Activated CD8-positive, alpha-beta memory T cell treated with anti-CD3 and anti-CD28 coated beads, Interleukin-2, amount 10 ng/mL, durations not matched to agents 7 days and 5 days (primary cell): ENCODE measurements around the gene MTG2. TPM values are rescaled to one million over a fixed set of nuclear protein-coding genes. Genes with fewer than 3 reads are reported as not detected.

ENCODE experiments used
- ATAC-seq: fragments of 150-1000 bp; cut with Tn5 transposase; one replicate; pipeline ENCODE4 v1.10.0; 2021; ENCODE audit warnings: moderate library complexity
- CTCF ChIA-PET: fragments of 350-600 bp; sonication (Branson Sonifier 250); formaldehyde crosslinking; loops from one replicate; lab custom pipeline; 2021; ENCODE audit warnings: antibody characterized with exemption; lab: Charles Lee
- DNase-seq: peaks from one replicate; pipeline ENCODE4 v3.0.0-alpha.2; 2020
- H3K27ac Mint-ChIP-seq: one replicate; pipeline ENCODE4 v1.8.0; 2021; ENCODE audit warnings: mild to moderate bottlenecking, mixed read lengths
- H3K27me3 Mint-ChIP-seq: one replicate; pipeline ENCODE4 v1.8.0; 2021; ENCODE audit warnings: mixed read lengths
- H3K36me3 Mint-ChIP-seq: one replicate; pipeline ENCODE4 v1.8.0; 2021; ENCODE audit warnings: mild to moderate bottlenecking, mixed read lengths
- H3K4me1 Mint-ChIP-seq: one replicate; pipeline ENCODE4 v1.8.0; 2021; ENCODE audit warnings: mixed read lengths
- H3K4me3 Mint-ChIP-seq: one replicate; pipeline ENCODE4 v1.8.0; 2021; ENCODE audit warnings: mild to moderate bottlenecking, moderate library complexity, mixed read lengths
- H3K9me3 Mint-ChIP-seq: one replicate; pipeline ENCODE4 v1.8.0; 2022; ENCODE audit warnings: low read depth, mixed read lengths
- total RNA-seq, 2 experiments: library from RNA; stranded (reverse); gene quantifications; one replicate each; pipeline ENCODE4 v1.2.3, GENCODE V29; 2021

MTG2 gene
- total RNA-seq, 2 experiments from 2014 or later = 34.0 to 40.1 TPM

DNA sequence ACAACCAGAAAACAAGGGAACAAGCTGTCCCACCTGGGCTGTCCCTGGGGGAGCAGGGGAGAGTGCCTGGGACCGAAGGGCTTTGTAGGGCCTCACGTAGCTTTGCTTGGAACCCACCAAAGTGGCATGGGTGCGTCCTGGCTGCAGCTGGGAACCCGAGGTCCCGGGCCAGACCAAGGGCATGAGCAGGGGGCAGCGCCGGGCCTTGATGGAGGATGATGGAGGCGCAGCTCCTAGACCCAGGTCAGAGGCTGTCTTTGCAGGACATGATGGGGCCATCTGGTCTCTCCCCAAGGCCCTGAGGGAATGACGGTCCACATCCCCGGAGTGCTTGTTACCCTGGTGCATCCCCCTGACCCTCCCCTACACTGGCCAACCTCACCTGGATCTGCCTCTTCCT lies 47.9 kb downstream of the MTG2 start:
- H3K9me3 Mint-ChIP-seq = no peaks in the 10 kb centered on the region
- no peak overlapping the region for H3K27ac Mint-ChIP-seq
- H3K36me3 Mint-ChIP-seq = no peaks in the 10 kb centered on the region
- CTCF ChIA-PET = no interaction called here
- ATAC-seq (no peak), DNase-seq (no peak)
- H3K4me1 Mint-ChIP-seq = no peaks in the 10 kb centered on the region
- no peak overlapping the region for H3K4me3 Mint-ChIP-seq
- H3K27me3 Mint-ChIP-seq = no peaks in the 10 kb centered on the region

DNA sequence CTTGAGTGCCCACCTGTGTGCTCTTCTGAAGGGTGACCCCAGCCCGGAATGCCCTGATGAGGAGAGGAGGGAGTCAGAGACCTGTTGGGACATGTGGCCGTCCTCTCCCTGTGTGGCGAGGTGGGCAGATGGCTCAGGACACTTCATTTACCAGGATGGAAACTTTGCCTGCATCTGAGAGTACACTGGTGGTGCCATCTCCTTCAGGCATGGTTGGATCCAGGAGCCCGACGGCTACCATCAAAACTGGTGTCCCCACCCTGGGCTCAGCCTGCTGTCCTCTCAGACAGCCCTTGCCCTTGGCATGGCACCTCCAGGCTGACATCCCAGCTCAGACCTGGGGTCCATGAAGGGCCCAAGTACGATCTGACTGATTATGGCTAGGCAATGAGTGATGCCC lies 48.5 kb downstream of the MTG2 start:
- CTCF ChIA-PET = no interaction called here
- no peak for ATAC-seq
- H3K4me3 Mint-ChIP-seq = no peak overlapping the region
- H3K36me3 Mint-ChIP-seq = no peaks in the 10 kb centered on the region
- H3K4me1 Mint-ChIP-seq = no peaks in the 10 kb centered on the region
- no peaks in the 10 kb centered on the region for H3K9me3 Mint-ChIP-seq
- no peak overlapping the region for H3K27ac Mint-ChIP-seq
- DNase-seq = no peak
- no peaks in the 10 kb centered on the region for H3K27me3 Mint-ChIP-seq

DNA sequence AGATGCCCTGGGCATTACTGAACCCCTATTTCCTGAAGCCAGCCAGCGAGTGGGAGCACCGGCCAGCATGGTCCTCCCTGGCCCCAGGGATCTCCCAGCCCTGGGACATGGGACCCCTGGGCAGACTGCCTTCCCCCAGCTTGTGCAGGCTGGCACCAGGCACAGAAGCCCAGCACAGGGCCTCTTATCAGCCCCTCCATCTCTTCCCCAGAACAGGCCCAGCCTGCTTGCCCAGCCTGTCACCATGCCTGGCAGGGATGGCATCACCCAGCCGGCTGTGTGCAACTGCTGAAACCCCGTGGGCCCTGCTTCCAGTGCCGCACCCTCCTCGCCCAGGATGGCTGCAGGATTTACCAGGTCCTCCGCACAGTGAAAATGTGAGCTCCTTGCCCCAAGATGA lies 49.4 kb downstream of the MTG2 start:
- H3K9me3 Mint-ChIP-seq = no peaks in the 10 kb centered on the region
- no peaks in the 10 kb centered on the region for H3K36me3 Mint-ChIP-seq
- no peak for DNase-seq
- no peak overlapping the region for H3K4me3 Mint-ChIP-seq
- no peak for ATAC-seq
- CTCF ChIA-PET = no interaction called here
- no peaks in the 10 kb centered on the region for H3K27me3 Mint-ChIP-seq
- H3K4me1 Mint-ChIP-seq = no peaks in the 10 kb centered on the region
- no peak overlapping the region for H3K27ac Mint-ChIP-seq

DNA sequence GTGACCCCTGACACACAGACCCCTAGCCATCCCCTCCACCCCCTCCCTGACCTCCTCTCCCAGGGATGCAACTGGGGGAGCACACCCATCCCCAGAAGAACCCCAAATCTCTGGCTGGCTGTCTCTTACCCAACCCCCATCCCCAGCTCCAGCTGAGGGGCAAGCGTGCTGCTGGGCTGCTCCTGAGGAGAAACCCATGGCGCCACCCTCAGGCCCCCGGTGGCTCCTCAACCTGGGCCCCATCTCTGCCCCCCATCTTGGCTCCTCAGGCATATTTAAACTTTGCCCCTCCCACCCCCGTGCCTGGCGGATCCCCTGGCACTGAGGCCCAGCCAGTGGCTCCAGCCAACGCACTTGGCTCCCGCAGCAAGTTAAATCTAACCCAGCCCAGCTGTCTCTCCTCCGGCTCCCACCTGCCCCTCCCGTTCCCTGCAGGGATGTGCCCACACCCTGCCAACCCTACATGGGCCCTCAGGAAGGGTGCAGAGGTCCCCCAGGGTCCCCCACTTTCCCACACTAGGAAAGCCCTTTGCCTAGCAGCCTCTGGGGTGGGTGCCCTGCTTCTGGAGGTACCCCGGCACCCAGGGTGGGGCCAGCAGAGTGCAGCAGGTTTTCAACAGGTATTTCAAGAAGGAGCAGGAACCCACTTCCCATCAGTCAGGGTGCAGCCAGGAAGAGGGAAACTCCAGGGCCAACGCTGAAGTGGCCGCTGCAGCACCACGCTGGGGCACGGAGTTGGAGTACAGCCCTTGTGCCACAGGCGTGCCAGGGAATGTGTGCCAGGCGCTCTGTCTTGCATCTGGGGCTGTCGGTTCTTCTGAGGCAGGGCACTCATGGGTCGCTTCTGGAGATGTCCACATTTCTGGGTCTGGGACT lies 50.2 kb downstream of the MTG2 start:
- CTCF ChIA-PET = no interaction called here
- H3K9me3 Mint-ChIP-seq = no peaks in the 10 kb centered on the region
- no peaks in the 10 kb centered on the region for H3K27me3 Mint-ChIP-seq
- no peak overlapping the region for H3K27ac Mint-ChIP-seq
- peaks cover 5% of the 10 kb centered on the region for H3K4me1 Mint-ChIP-seq
- no peaks in the 10 kb centered on the region for H3K36me3 Mint-ChIP-seq
- no peak overlapping the region for H3K4me3 Mint-ChIP-seq
- no peak for DNase-seq
- no peak for ATAC-seq

DNA sequence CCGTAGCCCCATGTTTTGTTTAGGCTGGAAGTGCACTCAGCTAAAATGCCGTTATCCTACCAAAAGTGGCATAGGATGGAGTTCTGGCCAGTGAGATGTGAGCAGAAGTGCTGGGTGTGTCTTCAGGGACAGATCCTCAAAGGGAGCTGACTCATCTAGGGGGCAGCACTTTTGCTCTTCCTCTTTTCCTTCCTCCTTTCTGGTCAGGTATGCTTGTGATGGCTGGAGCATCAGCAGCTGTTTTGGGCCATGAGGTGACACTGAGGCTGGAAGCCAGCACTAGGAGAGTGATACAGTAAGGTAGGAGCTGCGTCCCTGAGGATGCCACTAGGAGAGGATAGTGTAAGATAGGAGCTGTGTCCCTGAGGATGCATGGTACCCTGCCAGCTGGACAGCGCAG lies 50.9 kb downstream of the MTG2 start:
- DNase-seq = no peak
- H3K4me1 Mint-ChIP-seq = peaks cover 6% of the 10 kb centered on the region
- no peak overlapping the region for H3K27ac Mint-ChIP-seq
- H3K4me3 Mint-ChIP-seq = no peak overlapping the region
- no peaks in the 10 kb centered on the region for H3K9me3 Mint-ChIP-seq
- CTCF ChIA-PET = no interaction called here
- H3K27me3 Mint-ChIP-seq = no peaks in the 10 kb centered on the region
- H3K36me3 Mint-ChIP-seq = no peaks in the 10 kb centered on the region
- no peak for ATAC-seq

DNA sequence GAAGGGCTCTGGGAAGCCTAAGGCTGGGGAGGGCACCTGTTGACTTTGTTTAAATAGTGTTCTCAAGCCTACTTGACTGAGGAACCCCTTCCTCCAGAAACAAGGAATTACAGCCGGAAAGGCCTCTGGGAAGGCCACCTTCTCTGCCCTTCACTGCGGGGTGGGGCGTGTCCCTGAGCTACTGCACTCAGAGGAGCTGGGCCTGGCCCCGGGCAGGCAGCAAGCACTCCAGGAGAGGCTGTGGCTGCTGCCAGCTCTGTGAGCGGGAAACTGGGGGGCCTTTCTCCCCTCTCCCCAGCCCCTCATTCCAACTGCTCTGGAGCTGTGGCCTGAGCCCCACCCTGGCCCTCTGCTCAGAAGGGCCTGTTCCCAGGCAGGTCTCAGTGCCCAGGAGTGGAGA lies 51.5 kb downstream of the MTG2 start:
- DNase-seq (no peak), ATAC-seq (no peak)
- Mint-ChIP-seq H3K27me3 (no peaks in the 10 kb centered on the region), H3K4me1 (peaks cover 9% of the 10 kb centered on the region), H3K36me3 (no peaks in the 10 kb centered on the region), H3K4me3 (no peak overlapping the region), H3K9me3 (no peaks in the 10 kb centered on the region), H3K27ac (no peak overlapping the region)
- CTCF ChIA-PET = no interaction called here

DNA sequence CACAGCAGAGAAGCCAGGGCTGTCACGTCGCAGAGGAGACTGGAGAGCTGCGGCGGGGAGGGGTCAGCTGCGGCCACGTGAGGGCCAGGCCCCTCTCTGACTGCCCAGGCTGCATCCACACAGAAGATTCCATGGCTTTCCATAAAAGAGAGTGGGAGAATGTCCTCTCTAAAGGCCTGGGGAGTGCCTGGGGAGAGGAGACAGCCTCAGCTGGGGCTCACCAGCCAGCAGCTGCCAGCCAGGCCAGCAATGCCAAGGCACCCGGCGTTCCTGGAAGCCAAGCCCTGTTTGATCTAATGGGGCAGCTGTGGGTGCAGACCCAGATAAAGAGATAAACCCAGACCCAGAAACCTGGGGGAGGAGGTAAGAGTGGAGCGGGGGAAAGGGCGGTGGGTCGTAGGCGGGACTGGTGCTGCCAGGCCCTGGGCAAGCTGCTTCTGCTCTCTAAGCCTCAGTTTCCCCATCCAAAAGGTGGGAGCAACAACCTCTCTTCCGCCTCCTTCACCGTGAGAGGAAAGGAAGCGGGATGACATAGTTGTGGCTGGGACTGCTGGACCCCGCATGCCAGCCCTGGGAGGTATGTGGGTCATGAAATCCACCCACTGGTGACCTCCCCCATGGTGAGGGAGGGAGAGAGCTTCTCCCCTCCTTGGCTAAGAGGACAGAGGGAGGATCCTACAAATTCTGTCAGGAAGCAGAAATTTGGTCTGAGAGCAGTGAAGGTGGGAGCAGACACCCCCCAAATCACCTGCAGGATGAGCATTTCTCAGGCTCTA lies 52.4 kb downstream of the MTG2 start:
- CTCF ChIA-PET = no interaction called here
- ATAC-seq = no peak

DNA sequence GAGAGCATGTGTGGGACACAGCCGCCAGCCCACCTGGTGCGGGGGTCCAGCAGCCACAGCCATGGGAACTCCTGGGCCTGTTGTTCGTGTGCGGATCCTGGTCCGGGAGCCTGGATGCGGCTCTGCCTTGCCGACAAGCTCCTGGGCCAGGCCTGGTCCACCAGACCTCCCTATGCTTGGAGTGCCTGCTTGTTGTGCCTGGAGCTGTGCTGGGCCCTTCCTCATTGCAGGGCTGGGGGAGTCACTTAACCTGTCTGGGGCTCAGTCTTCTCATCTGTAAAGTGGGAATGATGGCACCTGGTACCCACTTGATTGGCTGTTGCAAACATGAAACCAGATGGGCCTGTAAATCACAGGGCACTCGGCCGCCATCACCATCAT lies 52.9 kb downstream of the MTG2 start:
- no peak for ATAC-seq
- no peak for DNase-seq
- CTCF ChIA-PET = no interaction called here
- H3K27me3 Mint-ChIP-seq = no peaks in the 10 kb centered on the region
- H3K9me3 Mint-ChIP-seq = no peaks in the 10 kb centered on the region
- no peaks in the 10 kb centered on the region for H3K36me3 Mint-ChIP-seq
- H3K4me1 Mint-ChIP-seq = peaks cover 21% of the 10 kb centered on the region
- no peak overlapping the region for H3K27ac Mint-ChIP-seq
- no peak overlapping the region for H3K4me3 Mint-ChIP-seq

More for the DNA sequence above, 52.4 kb downstream of the MTG2 start:
- Mint-ChIP-seq H3K4me1 (peaks cover 15% of the 10 kb centered on the region), H3K9me3 (no peaks in the 10 kb centered on the region), H3K27ac (no peak overlapping the region), H3K27me3 (no peaks in the 10 kb centered on the region), H3K4me3 (no peak overlapping the region), H3K36me3 (no peaks in the 10 kb centered on the region)
- no peak for DNase-seq

DNA sequence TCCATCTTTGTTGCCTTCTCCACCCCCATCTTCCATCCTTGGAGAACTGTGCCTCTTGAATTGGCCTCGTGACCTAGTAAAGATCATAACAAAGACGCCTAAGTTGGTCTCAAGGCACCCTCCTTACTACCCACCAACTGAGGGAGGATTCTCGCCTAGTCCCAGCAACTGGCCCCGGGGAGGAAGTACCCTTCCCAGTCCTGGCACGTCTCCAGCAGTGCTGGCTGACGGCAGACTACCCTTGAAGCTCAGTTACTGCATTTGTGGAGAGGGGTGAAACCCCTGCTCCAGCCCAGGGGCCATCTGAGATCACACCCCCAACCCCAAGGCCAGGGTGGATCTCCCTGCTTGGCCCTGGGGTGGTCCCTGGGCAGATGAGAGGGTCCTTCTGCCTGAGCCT lies 53.4 kb downstream of the MTG2 start:
- Mint-ChIP-seq H3K36me3 (no peaks in the 10 kb centered on the region), H3K27me3 (no peaks in the 10 kb centered on the region), H3K4me1 (peaks cover 24% of the 10 kb centered on the region), H3K27ac (no peak overlapping the region), H3K9me3 (no peaks in the 10 kb centered on the region), H3K4me3 (no peak overlapping the region)
- ATAC-seq = no peak
- no peak for DNase-seq
- CTCF ChIA-PET = no interaction called here

DNA sequence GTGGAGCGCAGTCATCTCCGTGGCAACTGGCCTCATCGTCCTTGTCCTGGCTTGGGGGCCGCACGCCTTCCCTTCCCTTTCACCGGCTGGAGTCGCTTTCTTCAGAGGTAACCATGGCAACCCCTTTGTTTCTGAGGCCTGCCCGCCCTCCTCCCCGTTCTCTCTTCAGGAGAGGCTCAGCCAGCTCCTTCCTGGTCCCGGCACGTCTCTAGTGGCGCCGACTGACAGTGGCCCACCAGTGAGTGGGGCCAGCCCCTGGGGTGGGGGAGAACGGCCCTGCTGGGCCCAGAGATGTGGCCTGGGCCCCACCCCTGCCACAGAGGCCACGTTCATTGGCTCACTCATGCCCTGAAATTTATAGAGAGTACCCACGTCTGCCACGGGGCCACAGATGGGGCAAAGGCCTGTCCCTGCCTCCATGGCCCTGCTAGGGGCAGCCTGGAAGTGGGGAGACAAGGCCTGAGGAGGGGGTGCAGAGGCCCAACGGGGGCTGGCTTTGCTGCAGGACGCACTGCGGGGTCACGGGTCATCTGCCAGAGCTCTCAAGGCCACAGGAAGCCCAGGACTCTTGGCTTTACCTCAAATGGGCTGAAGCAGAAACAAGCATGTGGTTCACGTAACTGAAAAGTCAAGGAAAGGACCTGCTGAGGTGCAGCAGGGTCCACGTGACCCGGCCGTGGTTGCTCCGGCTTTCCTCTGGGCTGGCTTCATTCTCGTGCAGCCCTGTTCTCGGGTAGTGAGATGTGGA lies 54.1 kb downstream of the MTG2 start:
- CTCF ChIA-PET = no interaction called here

DNA sequence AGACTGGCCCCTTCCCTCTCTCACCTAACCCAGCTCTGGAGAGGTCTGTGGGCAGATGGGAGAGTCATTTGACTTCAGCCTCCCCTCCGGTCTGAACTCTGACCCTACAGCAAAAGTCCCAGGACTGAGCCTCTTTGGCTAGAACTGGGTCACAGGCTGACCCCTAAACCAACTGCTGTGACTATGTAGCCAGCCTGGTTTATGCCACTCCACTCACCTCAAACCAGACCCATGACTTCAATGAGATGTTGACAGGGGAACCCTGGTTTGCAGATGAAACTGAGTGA lies 54.6 kb downstream of the MTG2 start:
- Mint-ChIP-seq H3K27me3 (no peaks in the 10 kb centered on the region), H3K27ac (peak overlapping the region; percentile 88), H3K4me3 (peak overlapping the region; percentile 74), H3K36me3 (no peaks in the 10 kb centered on the region), H3K9me3 (no peaks in the 10 kb centered on the region), H3K4me1 (peaks cover 30% of the 10 kb centered on the region)
- CTCF ChIA-PET = no interaction called here
- DNase-seq (no peak), ATAC-seq (no peak)

More for the DNA sequence above, 54.1 kb downstream of the MTG2 start:
- no peak overlapping the region for H3K4me3 Mint-ChIP-seq
- ATAC-seq (no peak), DNase-seq (no peak)
- H3K27ac Mint-ChIP-seq = peak overlapping the region; percentile 88
- H3K27me3 Mint-ChIP-seq = no peaks in the 10 kb centered on the region
- no peaks in the 10 kb centered on the region for H3K9me3 Mint-ChIP-seq
- peaks cover 29% of the 10 kb centered on the region for H3K4me1 Mint-ChIP-seq
- H3K36me3 Mint-ChIP-seq = no peaks in the 10 kb centered on the region

DNA sequence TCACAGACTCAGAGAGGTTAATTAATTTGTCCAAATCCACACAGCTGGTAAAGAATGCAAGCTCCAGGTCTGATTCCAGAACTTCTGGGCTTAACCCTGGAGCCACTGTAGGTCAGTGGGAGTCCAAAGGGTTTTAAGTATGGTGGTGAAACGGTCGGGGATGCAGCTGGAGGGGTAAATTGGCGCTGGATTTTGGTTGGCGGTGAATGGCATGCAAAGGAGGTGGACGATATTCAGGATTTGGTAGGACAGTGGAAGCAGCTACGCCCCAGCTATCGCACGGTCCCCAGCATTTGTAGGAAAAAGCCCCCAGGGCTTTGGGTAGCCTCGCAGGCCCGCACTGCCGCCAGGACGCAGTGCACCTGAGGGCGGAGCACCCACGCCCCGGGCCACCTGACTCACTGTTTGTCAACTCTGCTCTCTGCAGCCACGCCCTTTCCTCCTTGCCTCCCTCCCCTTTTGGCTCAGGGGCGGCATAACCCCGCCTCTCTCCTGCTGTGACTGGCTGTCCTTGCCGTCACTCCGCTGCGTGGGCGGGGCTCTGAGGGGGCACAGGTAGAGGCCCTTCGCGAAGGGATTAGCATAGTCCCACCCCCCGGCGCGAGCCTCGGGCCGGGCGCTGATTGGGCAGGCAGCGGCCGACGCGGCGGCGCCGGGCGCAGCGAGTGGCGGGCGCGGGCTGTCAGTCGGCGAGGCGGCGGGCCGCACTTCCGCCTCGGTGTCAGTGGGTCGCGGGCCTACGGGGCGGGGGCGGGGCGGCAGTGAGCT lies 55.2 kb downstream of the MTG2 start, which contains the start of gene OSBPL2:
Gene OSBPL2, plus strand, starts transcription at position 721 of the 768 bp plus-strand sequence. CDS start 17,664 bp downstream, outside the sequence.
- Mint-ChIP-seq H3K4me3 (peak within 1 kb of the TSS; percentile 74), H3K36me3 (no peaks in the 10 kb centered on the region), H3K4me1 (peaks cover 30% of the 10 kb centered on the region), H3K27ac (peak within 1 kb of the TSS; percentile 88), H3K9me3 (no peaks in the 10 kb centered on the region), H3K27me3 (no peaks in the 10 kb centered on the region)
- CTCF ChIA-PET = no interaction called here
- peak; percentile 100 for DNase-seq
- peak; percentile 99 for ATAC-seq
